ENCODE results near the gene CEBPZ.

CEBPZ gene

GRCh38 chr2:37180640-37181039 is 50.8 kb downstream of the CEBPZ start:
- no peak for ATAC-seq (ENCODE audit: insufficient read depth, low read depth)

GRCh38 chr2:37180006-37180639 is 51.3 kb downstream of the CEBPZ start:
- Histone ChIP-seq H2AFZ (ENCODE audit: low read depth, low read length) (no peak overlapping the region), H3K9me3 (ENCODE audit: insufficient read depth, low read length, severe bottlenecking) (no peaks in the 10 kb centered on the region), H3K4me3 (ENCODE audit: low read depth in 1 of 2, low read length in 2 of 2) (no peak overlapping the region), H3K27me3 (ENCODE audit: insufficient read depth, low read length, poor library complexity) (no peaks in the 10 kb centered on the region), H4K20me1 (ENCODE audit: insufficient read depth, low read length) (no peaks in the 10 kb centered on the region), H3K27ac (ENCODE audit: low read length) (no peak overlapping the region), H3K79me2 (ENCODE audit: insufficient read depth, low read length) (no peaks in the 10 kb centered on the region), H3K4me1 (ENCODE audit: insufficient read depth, low read length) (no peaks in the 10 kb centered on the region), H3K4me2 (ENCODE audit: insufficient read depth, low read length) (no peak overlapping the region), H3K9ac (ENCODE audit: low read depth, low read length) (no peak overlapping the region), H3K36me3 (ENCODE audit: insufficient read depth, low read length) (no peaks in the 10 kb centered on the region)
- TF ChIP-seq CTCF (IDR thresholded peaks at IDR 0.05; ENCODE audit: borderline replicate concordance, extremely low read depth, low read length, poor library complexity, severe bottlenecking) (peak; percentile 36), EZH2 (IDR thresholded peaks at IDR 0.05; ENCODE audit: borderline replicate concordance, low read depth, low read length, severe bottlenecking) (no peak)
- ATAC-seq (ENCODE audit: insufficient read depth, low read depth) (no peak; the same call in 2 of the 3 replicates), DNase-seq (no peak)

More at GRCh38 chr2:37180640-37181039, 50.8 kb downstream of the CEBPZ start:
- no peak overlapping the region for H3K9ac ChIP-seq (ENCODE audit: low read depth, low read length)
- H3K36me3 ChIP-seq (ENCODE audit: insufficient read depth, low read length), result no peaks in the 10 kb centered on the region
- no peaks in the 10 kb centered on the region for H3K4me1 ChIP-seq (ENCODE audit: insufficient read depth, low read length)
- no peaks in the 10 kb centered on the region for H3K79me2 ChIP-seq (ENCODE audit: insufficient read depth, low read length)
- DNase-seq, result no peak
- TF ChIP-seq CTCF (IDR thresholded peaks at IDR 0.05; ENCODE audit: borderline replicate concordance, extremely low read depth, low read length, poor library complexity, severe bottlenecking), result no peak
- no peak for TF ChIP-seq EZH2 (IDR thresholded peaks at IDR 0.05; ENCODE audit: borderline replicate concordance, low read depth, low read length, severe bottlenecking)
- H3K9me3 ChIP-seq (ENCODE audit: insufficient read depth, low read length, severe bottlenecking), result no peaks in the 10 kb centered on the region
- H3K27ac ChIP-seq (ENCODE audit: low read length), result no peak overlapping the region
- no peaks in the 10 kb centered on the region for H3K27me3 ChIP-seq (ENCODE audit: insufficient read depth, low read length, poor library complexity)
- no peaks in the 10 kb centered on the region for H4K20me1 ChIP-seq (ENCODE audit: insufficient read depth, low read length)
- no peak overlapping the region for H3K4me3 ChIP-seq (ENCODE audit: low read depth in 1 of 2, low read length in 2 of 2)
- no peak overlapping the region for H2AFZ ChIP-seq (ENCODE audit: low read depth, low read length)
- no peak overlapping the region for H3K4me2 ChIP-seq (ENCODE audit: insufficient read depth, low read length)

- DNase-seq, result no peak
- H3K4me3 ChIP-seq (ENCODE audit: low read depth in 1 of 2, low read length in 2 of 2), result no peak overlapping the region
- H3K9ac ChIP-seq (ENCODE audit: low read depth, low read length), result no peak overlapping the region
- H3K9me3 ChIP-seq (ENCODE audit: insufficient read depth, low read length, severe bottlenecking), result no peaks in the 10 kb centered on the region
- H4K20me1 ChIP-seq (ENCODE audit: insufficient read depth, low read length), result no peaks in the 10 kb centered on the region
- TF ChIP-seq EZH2 (IDR thresholded peaks at IDR 0.05; ENCODE audit: borderline replicate concordance, low read depth, low read length, severe bottlenecking), result no peak
- no peak for TF ChIP-seq CTCF (IDR thresholded peaks at IDR 0.05; ENCODE audit: borderline replicate concordance, extremely low read depth, low read length, poor library complexity, severe bottlenecking)
- H3K36me3 ChIP-seq (ENCODE audit: insufficient read depth, low read length), result no peaks in the 10 kb centered on the region
- H3K4me1 ChIP-seq (ENCODE audit: insufficient read depth, low read length), result no peaks in the 10 kb centered on the region
- no peak overlapping the region for H2AFZ ChIP-seq (ENCODE audit: low read depth, low read length)
- no peak overlapping the region for H3K27ac ChIP-seq (ENCODE audit: low read length)
- no peak for ATAC-seq (ENCODE audit: insufficient read depth, low read depth)
- no peaks in the 10 kb centered on the region for H3K27me3 ChIP-seq (ENCODE audit: insufficient read depth, low read length, poor library complexity)
- H3K4me2 ChIP-seq (ENCODE audit: insufficient read depth, low read length), result no peak overlapping the region
- no peaks in the 10 kb centered on the region for H3K79me2 ChIP-seq (ENCODE audit: insufficient read depth, low read length)
Observed at GRCh38 chr2:37173741-37174140, 57.7 kb downstream of the CEBPZ start.

Data from DND-41 (cell line).